ENCODE results near the gene TMEM97. TPM values are rescaled to one million over a fixed set of nuclear protein-coding genes. Genes with fewer than 3 reads are reported as not detected.

The TMEM97 gene
- total RNA-seq, 4 donors from 2014 or later: 15.4 to 28.2 (median 20.9) TPM

- no peak overlapping the region for H3K4me3 ChIP-seq
- H3K9me3 ChIP-seq: no peaks in the 10 kb centered on the region
- H3K36me3 ChIP-seq: peaks cover 30% of the 10 kb centered on the region
- TF ChIP-seq CTCF (IDR thresholded peaks at IDR 0.05) (no peak), POLR2A (IDR thresholded peaks at IDR 0.05) (no peak), EP300 (IDR thresholded peaks at IDR 0.05) (no peak), POLR2AphosphoS5 (IDR thresholded peaks at IDR 0.05) (no peak)
- no peak overlapping the region for H3K27ac ChIP-seq
- peaks cover 45% of the 10 kb centered on the region for H3K4me1 ChIP-seq
- WGBS: 82% methylated on average over 1 of the region's 1 CpG
- DNase-seq (ENCODE audit: low spot score in 2 of 2): no peak
- H3K27me3 ChIP-seq: no peaks in the 10 kb centered on the region
Measured at GRCh38 chr17:28333083-28333746, 14.2 kb downstream of the TMEM97 start.

GRCh38 chr17:28334171-28334570, 15.2 kb downstream of the TMEM97 start:
- Histone ChIP-seq H3K27me3 (no peaks in the 10 kb centered on the region), H3K27ac (no peak overlapping the region), H3K4me3 (peak overlapping the region; percentile 87), H3K4me1 (peaks cover 50% of the 10 kb centered on the region), H3K9me3 (no peaks in the 10 kb centered on the region), H3K36me3 (peaks cover 21% of the 10 kb centered on the region)
- DNase-seq (ENCODE audit: low spot score in 2 of 2): no peak
- WGBS: 51% methylated on average over 6 of the region's 6 CpGs
- no peak for TF ChIP-seq POLR2AphosphoS5 (IDR thresholded peaks at IDR 0.05)
- no peak for TF ChIP-seq CTCF (IDR thresholded peaks at IDR 0.05)
- no peak for TF ChIP-seq EP300 (IDR thresholded peaks at IDR 0.05)
- TF ChIP-seq POLR2A (IDR thresholded peaks at IDR 0.05): no peak

DNA sequence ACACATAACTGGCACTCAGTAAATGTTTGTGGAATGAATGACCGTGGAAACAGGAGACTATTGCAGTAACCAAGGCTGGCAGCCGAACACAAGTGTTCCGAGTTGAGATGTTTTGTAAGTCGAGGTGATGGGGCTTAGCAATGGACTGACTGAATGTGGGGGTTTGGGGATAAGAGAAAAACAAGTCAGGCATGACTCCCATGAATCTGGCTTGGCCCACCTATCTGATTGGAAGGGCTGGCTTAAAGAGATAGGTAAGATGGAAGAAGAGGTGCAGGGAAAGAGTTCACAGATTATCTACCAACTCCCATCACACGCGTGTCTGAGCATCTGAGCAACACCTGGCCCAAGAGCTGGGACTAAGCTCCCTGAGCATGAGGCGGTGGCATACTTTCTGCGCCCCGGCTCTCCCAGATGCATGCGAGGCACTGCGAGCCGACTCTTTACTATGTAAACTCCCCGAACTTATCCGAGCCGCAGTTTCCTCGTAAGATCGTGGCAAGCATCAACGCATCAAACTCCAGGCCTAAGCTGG, 15.7 kb downstream of the TMEM97 start:
- Histone ChIP-seq H3K4me1 (peaks cover 50% of the 10 kb centered on the region), H3K27ac (peak overlapping the region; percentile 98), H3K27me3 (no peaks in the 10 kb centered on the region), H3K9me3 (no peaks in the 10 kb centered on the region), H3K4me3 (peak overlapping the region; percentile 87), H3K36me3 (peaks cover 17% of the 10 kb centered on the region)
- WGBS: 13% methylated on average over 12 of the region's 18 CpGs
- no peak for DNase-seq (ENCODE audit: low spot score in 2 of 2)
- TF ChIP-seq POLR2A (IDR thresholded peaks at IDR 0.05): no peak

DNA sequence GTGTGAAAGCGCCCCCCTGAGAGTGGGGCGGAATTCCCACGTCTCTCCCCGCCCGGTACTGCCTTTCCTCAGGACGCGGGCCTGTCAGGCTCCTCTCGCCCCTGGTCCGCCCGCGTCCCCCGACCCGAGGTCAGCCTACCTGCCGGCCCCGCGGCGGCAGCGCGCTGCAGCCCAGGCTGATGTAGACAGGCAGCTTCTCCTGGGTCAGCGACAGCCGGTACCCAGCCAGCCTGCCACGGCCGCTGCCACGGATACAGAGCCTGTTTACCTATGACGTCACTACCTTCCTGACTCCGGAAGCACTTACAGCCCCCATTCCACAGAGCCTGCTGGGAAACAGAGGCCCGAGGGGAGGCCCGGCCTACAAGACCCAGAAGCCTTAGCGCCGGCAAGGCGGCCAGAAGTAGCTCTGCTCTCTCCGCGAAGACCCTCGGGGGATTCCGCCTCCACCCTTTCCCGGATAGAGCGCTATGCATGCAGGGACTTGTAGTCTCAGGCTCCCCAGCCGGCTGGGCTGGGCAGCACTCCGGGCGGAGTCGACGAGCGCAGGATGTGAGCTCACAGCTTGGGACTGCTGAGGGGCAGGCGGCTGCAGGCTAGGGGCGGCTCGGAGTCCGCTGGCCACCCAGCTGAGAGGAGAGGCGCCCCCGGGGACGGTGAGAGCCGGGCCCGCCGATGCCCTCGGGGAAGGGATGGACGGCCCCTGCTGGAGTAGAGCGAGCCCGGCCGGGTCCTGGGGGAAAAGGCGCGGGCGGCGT, 16.4 kb downstream of the TMEM97 start, which contains the start of the genes IFT20 and TNFAIP1:
Gene IFT20 (minus strand): TSS at position 272 of the 758 bp plus-strand sequence. CDS start 3,487 bp downstream, outside the sequence.
Gene TNFAIP1 (plus strand): TSS at position 561 of the 758 bp plus-strand sequence. CDS start 3,761 bp downstream, outside the sequence.
- under 1% methylated on average over 32 of the region's 62 CpGs for WGBS

More for the DNA sequence above, 16.4 kb downstream of the TMEM97 start, which contains the start of the genes IFT20 and TNFAIP1:
- Histone ChIP-seq H3K4me1 (peaks cover 50% of the 10 kb centered on the region), H3K27me3 (no peaks in the 10 kb centered on the region), H3K27ac (peak within 1 kb of the TSS; percentile 98), H3K9me3 (no peaks in the 10 kb centered on the region), H3K36me3 (peaks cover 22% of the 10 kb centered on the region), H3K4me3 (peak within 1 kb of the TSS; percentile 87)
- peak; percentile 99 to 100 for DNase-seq (ENCODE audit: low spot score in 2 of 2)
- TF ChIP-seq CTCF (IDR thresholded peaks at IDR 0.05) (no peak), POLR2AphosphoS5 (IDR thresholded peaks at IDR 0.05) (peak; percentile 53 to 91 (median 54)), POLR2A (IDR thresholded peaks at IDR 0.05) (peak; percentile 19 to 78), EP300 (IDR thresholded peaks at IDR 0.05) (no peak)

Data from suprapubic skin (tissue), 4 donors.